Measurements from ENCODE around the gene MPP4.

The MPP4 gene

DNA sequence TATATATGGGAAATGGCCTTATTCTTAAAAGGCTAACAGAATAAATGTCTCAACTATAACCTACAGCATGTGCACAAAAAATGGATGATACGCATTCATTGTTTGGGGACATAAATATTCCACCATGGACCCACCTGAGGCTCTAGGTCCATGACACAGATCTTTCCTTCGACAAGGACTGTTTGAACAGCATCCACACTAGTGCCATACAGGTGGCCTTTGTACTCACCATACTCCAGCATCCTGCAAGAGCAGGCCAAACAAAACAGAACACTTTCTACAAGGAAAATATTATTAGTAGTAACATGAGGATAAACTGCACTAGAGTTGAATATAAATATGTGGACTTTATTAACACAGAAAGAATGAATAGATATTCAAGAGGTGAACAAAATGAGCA lies 49.0 kb downstream of the MPP4 start:
- Histone ChIP-seq H3K27ac (no peak overlapping the region), H3K4me3 (ENCODE audit: low read depth, low read length) (no peak overlapping the region), H3K36me3 (replicated peaks) (no peaks in the 10 kb centered on the region), H3K27me3 (replicated peaks) (no peaks in the 10 kb centered on the region)
- TF ChIP-seq, protein P1, sequence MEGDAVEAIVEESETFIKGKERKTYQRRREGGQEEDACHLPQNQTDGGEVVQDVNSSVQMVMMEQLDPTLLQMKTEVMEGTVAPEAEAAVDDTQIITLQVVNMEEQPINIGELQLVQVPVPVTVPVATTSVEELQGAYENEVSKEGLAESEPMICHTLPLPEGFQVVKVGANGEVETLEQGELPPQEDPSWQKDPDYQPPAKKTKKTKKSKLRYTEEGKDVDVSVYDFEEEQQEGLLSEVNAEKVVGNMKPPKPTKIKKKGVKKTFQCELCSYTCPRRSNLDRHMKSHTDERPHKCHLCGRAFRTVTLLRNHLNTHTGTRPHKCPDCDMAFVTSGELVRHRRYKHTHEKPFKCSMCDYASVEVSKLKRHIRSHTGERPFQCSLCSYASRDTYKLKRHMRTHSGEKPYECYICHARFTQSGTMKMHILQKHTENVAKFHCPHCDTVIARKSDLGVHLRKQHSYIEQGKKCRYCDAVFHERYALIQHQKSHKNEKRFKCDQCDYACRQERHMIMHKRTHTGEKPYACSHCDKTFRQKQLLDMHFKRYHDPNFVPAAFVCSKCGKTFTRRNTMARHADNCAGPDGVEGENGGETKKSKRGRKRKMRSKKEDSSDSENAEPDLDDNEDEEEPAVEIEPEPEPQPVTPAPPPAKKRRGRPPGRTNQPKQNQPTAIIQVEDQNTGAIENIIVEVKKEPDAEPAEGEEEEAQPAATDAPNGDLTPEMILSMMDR (IDR thresholded peaks at IDR 0.05; ENCODE audit: low read depth, low read length, missing control alignments), result no peak
- DNase-seq, result no peak
- in situ Hi-C loops (cut with HindIII; ENCODE audit: low pct_ligation_motif_present, low sequenced_read_pairs), result no loop called here

DNA sequence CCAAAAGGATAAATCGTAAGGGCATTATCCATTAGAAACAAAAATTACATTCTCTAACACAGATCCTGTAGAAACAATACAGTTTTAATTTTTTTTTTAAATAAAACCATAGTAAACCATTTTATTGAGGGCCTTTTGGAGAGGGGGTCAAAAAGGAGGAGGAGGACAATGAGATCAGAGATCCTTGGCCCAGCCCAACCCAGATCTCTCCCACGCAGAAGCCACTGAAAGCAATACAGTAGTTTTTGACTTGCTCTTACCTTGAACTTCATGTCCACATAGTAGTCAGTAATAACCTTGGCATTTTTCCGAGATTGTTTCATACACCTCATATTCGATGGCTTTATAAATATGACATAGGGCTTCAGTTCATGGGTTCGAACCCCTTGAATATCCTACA lies 51.0 kb downstream of the MPP4 start:
- Histone ChIP-seq H3K36me3 (replicated peaks) (no peaks in the 10 kb centered on the region), H3K27ac (no peak overlapping the region), H3K4me3 (ENCODE audit: low read depth, low read length) (no peak overlapping the region), H3K27me3 (replicated peaks) (no peaks in the 10 kb centered on the region)
- TF ChIP-seq, protein P1 (IDR thresholded peaks at IDR 0.05; ENCODE audit: low read depth, low read length, missing control alignments), result no peak
- in situ Hi-C loops (cut with HindIII; ENCODE audit: low pct_ligation_motif_present, low sequenced_read_pairs), result no loop called here
- no peak for DNase-seq

DNA sequence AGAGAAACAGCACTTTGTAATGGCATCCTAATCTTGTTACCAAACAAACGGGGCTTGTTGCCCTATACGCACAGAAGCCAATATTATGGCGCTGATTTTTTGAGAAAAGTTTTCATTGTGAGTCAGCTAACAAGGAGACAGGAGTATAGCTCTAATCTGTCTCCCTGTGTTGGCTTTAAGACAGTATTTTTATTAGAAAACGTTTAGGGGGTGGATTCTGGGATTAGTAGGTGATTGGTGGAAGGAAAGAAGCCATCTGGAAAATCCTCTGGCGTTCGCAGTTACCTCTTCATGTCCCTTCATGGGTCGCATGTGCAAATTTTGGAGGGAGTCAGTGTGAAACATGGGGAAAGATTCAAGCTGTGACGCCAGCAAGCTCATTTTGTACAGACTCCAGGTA lies 54.4 kb downstream of the MPP4 start:
- DNase-seq, result no peak
- TF ChIP-seq, protein P1 (IDR thresholded peaks at IDR 0.05; ENCODE audit: low read depth, low read length, missing control alignments), result no peak
- H3K27me3 ChIP-seq (replicated peaks), result no peaks in the 10 kb centered on the region
- H3K27ac ChIP-seq, result peak overlapping the region; percentile 95
- in situ Hi-C loops (cut with HindIII; ENCODE audit: low pct_ligation_motif_present, low sequenced_read_pairs), result no loop called here
- H3K4me3 ChIP-seq (ENCODE audit: low read depth, low read length), result no peak overlapping the region
- H3K36me3 ChIP-seq (replicated peaks), result peaks cover 2% of the 10 kb centered on the region

DNA sequence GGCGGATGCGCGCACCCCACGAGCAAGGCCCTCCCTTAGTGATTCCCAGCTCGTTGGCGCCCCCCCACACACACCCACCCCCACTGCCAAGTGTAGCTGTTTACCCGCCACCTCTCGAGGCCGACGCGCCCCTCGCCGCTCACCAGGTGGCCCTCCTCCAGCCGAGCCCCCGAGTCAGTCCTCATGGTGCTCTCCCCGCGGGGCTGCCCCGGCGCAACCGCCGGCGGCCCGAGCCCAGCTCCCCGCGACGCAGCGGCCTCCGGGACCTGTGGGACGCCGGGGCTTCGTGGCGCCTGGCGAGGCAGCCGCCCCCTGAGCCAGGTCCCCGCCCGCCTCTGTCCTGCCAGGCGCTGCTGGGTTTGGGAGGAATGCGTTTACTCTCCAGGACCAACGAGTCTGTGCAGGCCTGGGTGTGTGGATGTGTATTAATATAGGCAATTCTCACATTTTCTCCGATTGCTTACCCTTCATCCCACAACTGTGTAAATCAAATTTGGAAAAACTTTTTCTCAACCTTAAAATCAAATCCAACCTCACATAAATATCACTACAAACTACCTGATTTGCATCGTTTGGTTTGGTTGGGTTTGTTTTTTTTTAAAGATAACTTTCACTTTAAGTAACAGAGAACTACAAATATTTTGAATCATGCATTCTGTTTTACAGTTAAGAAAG lies 55.1 kb downstream of the MPP4 start, which contains the start of gene TMEM237:
Gene TMEM237, minus strand, starts transcription at position 288 of the 675 bp plus-strand sequence. Its CDS starts 103 bp downstream, at position 185.
- no peaks in the 10 kb centered on the region for H3K27me3 ChIP-seq (replicated peaks)
- H3K27ac ChIP-seq, result peak within 1 kb of the TSS; percentile 95
- H3K4me3 ChIP-seq (ENCODE audit: low read depth, low read length), result peak within 1 kb of the TSS; percentile 84
- in situ Hi-C loops (cut with HindIII; ENCODE audit: low pct_ligation_motif_present, low sequenced_read_pairs), result no loop called here
- DNase-seq, result no peak
- peaks cover 8% of the 10 kb centered on the region for H3K36me3 ChIP-seq (replicated peaks)
- TF ChIP-seq, protein P1 (IDR thresholded peaks at IDR 0.05; ENCODE audit: low read depth, low read length, missing control alignments), result peak; percentile 3

DNA sequence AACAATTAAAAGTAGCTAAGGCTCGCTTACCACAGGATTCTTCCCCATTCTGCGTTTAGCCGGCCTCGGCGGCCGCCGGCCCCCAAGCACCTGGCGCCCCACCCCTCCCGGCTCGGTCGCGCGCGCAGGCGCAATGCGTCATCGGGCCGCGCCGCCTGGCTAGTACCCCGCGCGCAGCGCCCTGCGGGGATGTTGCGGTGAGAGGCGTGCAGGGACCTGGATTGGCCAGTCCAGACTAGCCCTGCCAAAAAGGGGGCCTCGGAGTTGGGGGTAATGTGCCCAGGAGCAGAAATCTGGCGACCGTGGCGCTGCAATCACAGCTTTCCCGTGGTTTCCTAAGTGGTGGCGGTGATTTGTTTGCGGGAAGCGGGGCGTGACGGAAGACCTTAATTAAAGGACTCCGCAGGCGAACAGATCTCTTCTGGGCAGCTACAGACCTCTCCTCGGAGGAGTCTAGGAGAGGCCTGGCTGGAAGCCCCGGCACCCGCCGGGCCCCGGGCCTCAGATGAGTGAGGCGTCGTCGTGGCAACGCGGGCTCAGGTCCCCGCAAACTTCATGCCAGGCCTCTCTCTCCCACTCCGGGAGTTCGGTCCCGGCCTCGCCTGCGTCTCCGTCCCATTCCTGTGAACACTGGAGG lies 55.7 kb downstream of the MPP4 start:
- Histone ChIP-seq H3K27me3 (replicated peaks) (no peaks in the 10 kb centered on the region), H3K27ac (peak overlapping the region; percentile 95), H3K36me3 (replicated peaks) (peaks cover 11% of the 10 kb centered on the region), H3K4me3 (ENCODE audit: low read depth, low read length) (peak overlapping the region; percentile 84)
- in situ Hi-C loops (cut with HindIII; ENCODE audit: low pct_ligation_motif_present, low sequenced_read_pairs), result no loop called here
- TF ChIP-seq, protein P1 (IDR thresholded peaks at IDR 0.05; ENCODE audit: low read depth, low read length, missing control alignments), result no peak
- peak; percentile 69 for DNase-seq

All from brain microvascular endothelial cell (primary cell).